HepG2 (cell line): ENCODE data around the gene FHIT. TPM values are rescaled to one million over a fixed set of nuclear protein-coding genes. Genes with fewer than 3 reads are reported as not detected.

Experiments used
- ATAC-seq: fragments of 200-7000 bp; cut with Tn5 transposase; 3 replicates; pipeline ENCODE4 v1.9.1; 2020; ENCODE audit warnings: mild to moderate bottlenecking, moderate library complexity
- BruUV-seq: library from RNA; stranded (reverse); fragments of 400-500 nt; replicated peaks from 2 replicates; lab custom pipeline; 2021; lab: Mats Ljungman, UMichigan
- CTCF ChIA-PET: fragments of 300-600 bp; formaldehyde crosslinking; extraction: SDS; loops from one replicate; lab custom pipeline; 2021; ENCODE audit warnings: low total read pairs, inconsistent platforms, low intra/inter-chr PET ratio; lab: Yijun Ruan, JAX
- POLR2A ChIA-PET: fragments of 350-600 bp; sonication (Branson Sonifier 250); formaldehyde crosslinking; loops from one replicate; lab custom pipeline; 2020; ENCODE audit warnings: antibody characterized with exemption, inconsistent platforms; lab: Yijun Ruan, JAX
- DNase-seq: peaks from one replicate; pipeline ENCODE4 v3.0.0-alpha.2; 2015; ENCODE audit warnings: low spot score
- FAIRE-seq: peaks from 3 replicates; lab custom pipeline; 2011; peaks lifted over from hg19 to GRCh38; lab: Jason Lieb, UNC
- H2AFZ ChIP-seq: one replicate; pipeline ENCODE4 v1.6.1; 2011; ENCODE audit warnings: low read length, inconsistent platforms
- H3K27ac ChIP-seq: fragments of 300-600 bp; 3 replicates; pipeline ENCODE4 v1.8.0; 2011; ENCODE audit warnings: mixed run types, mild to moderate bottlenecking, mixed read lengths, low read length, inconsistent platforms; ENCODE audit not compliant: insufficient read depth; ENCODE audit errors: extremely low read length
- H3K27me3 ChIP-seq, 2 experiments: fragments of 200-600 bp in 1 of 2; 2 replicates in 1 of 2; 3 replicates in 1 of 2; pipeline versions ENCODE4 v1.6.0 to v1.8.0; 2011; ENCODE audit warnings: low read length in 2 of 2, mild to moderate bottlenecking in 2 of 2, moderate library complexity in 2 of 2, inconsistent platforms in 1 of 2; ENCODE audit not compliant: insufficient read depth in 2 of 2, control insufficient read depth in 1 of 2
- H3K36me3 ChIP-seq, 2 experiments: fragments of 200-600 bp in 1 of 2; replicated peaks in 1 of 2; 2 replicates in 1 of 2; 3 replicates in 1 of 2; pipeline versions ENCODE4 v1.5.1 to v1.8.0; 2011; ENCODE audit warnings: low read length in 2 of 2, inconsistent platforms in 1 of 2; ENCODE audit not compliant: insufficient read depth in 2 of 2, control insufficient read depth in 1 of 2
- H3K4me1 ChIP-seq: 2 replicates; pipeline ENCODE4 v1.5.1; 2012; ENCODE audit warnings: low read length, inconsistent platforms; ENCODE audit not compliant: insufficient read depth
- H3K4me2 ChIP-seq: 2 replicates; pipeline ENCODE4 v1.6.0; 2011; ENCODE audit warnings: low read depth, low read length, inconsistent platforms
- H3K4me3 ChIP-seq, 3 experiments: fragments of 200-600 bp in 1 of 3; sonication (generic), shearing (Covaris generic) in 1 of 3; replicated peaks in 1 of 3; 2 replicates each; pipeline ENCODE4 v1.5.1; 2011 to 2016; ENCODE audit warnings: low read length in 3 of 3, inconsistent platforms in 2 of 3, low read depth in 2 of 3, mild to moderate bottlenecking in 2 of 3, control low read depth in 1 of 3, mixed read lengths in 1 of 3; ENCODE audit not compliant: insufficient read depth in 1 of 3
- H3K79me2 ChIP-seq: one replicate; pipeline ENCODE4 v1.6.1; 2011; ENCODE audit warnings: low read length, inconsistent platforms; ENCODE audit not compliant: insufficient read depth
- H3K9ac ChIP-seq: 2 replicates; pipeline ENCODE4 v1.6.0; 2011; ENCODE audit warnings: mild to moderate bottlenecking, low read depth, low read length, inconsistent platforms; ENCODE audit not compliant: insufficient read depth
- H3K9me3 ChIP-seq: 2 replicates; pipeline ENCODE4 v1.5.1; 2012; ENCODE audit warnings: mild to moderate bottlenecking, low read length
- H4K20me1 ChIP-seq: 2 replicates; pipeline ENCODE4 v1.6.0; 2011; ENCODE audit warnings: inconsistent platforms, mild to moderate bottlenecking, low read length, moderate library complexity; ENCODE audit not compliant: insufficient read depth
- MBNL3 ChIP-seq: fragments of 250-450 bp; sonication (Bioruptor Pico); conservative IDR thresholded peaks from 2 replicates; pipeline ENCODE4 v1.8.0; 2022; ENCODE audit warnings: mild to moderate bottlenecking, inconsistent platforms
- NR3C1 ChIP-seq: sonication (generic); formaldehyde crosslinking; IDR thresholded peaks from 2 replicates; pipeline ENCODE4 v1.4.0; 2020; ENCODE audit warnings: missing genetic modification reagents
- ZNF430 ChIP-seq: sonication (generic); formaldehyde crosslinking; IDR thresholded peaks from 2 replicates; pipeline ENCODE4 v1.9.0; 2021; ENCODE audit warnings: mild to moderate bottlenecking, missing genetic modification reagents
- ZZZ3 ChIP-seq: sonication (generic); formaldehyde crosslinking; IDR thresholded peaks from 2 replicates; pipeline ENCODE4 v1.4.0; 2020; ENCODE audit warnings: missing genetic modification reagents, mild to moderate bottlenecking, borderline replicate concordance
- WGBS: methylation state at CpG from one replicate; pipeline ENCODE4 v1.1.6; 2017; ENCODE audit warnings: low lambda C conversion rate; 5-methylcytosine and 5-hydroxymethylcytosine counted together
- in situ Hi-C: cut with HindIII; loops from 2 replicates; pipeline ENCODE4 v1.10.0; 2017; ENCODE audit warnings: low pct_unique_long_range_greater_than_20kb; ENCODE audit not compliant: extremely low pct_ligation_motif_present
- intact Hi-C: fragments of 100-400 bp; cut with micrococcal nuclease; formaldehyde crosslinking; loops from one replicate; pipeline ENCODE4 v1.10.0; 2022; ENCODE audit not compliant: unreplicated experiment
- polyA plus RNA-seq, 8 experiments: library from polyadenylated mRNA; depleted of rRNA in 3 of 8; stranded (reverse) in 7 of 8; unstranded in 1 of 8; fragments of >200 nt; fragmentation: Illumina TruSeq in 4 of 8; extraction: Trizol in 4 of 8; gene quantifications; 2 replicates each; pipeline versions ENCODE4 v1.2.1 to v1.2.3, GENCODE V29; 2011 to 2016; ENCODE audit warnings: low read depth in 4 of 8, missing spikeins in 1 of 8, mixed read lengths in 1 of 8; ENCODE audit not compliant: insufficient read depth in 1 of 8
- total RNA-seq, 5 experiments: library from RNA; depleted of rRNA; stranded (reverse); fragments of >200 nt; fragmentation: Illumina TruSeq; extraction: Trizol; gene quantifications; 2 replicates each; pipeline ENCODE4 v1.2.3, GENCODE V29; 2016; ENCODE audit warnings: low read depth in 1 of 5
- TF ChIP-seq, protein P1 (sequence below): sonication (generic); formaldehyde crosslinking; IDR thresholded peaks from 2 replicates; pipeline ENCODE4 v1.5.1; 2020; ENCODE audit warnings: missing genetic modification reagents, mild to moderate bottlenecking, borderline replicate concordance
- TF ChIP-seq, protein P2 (sequence below): sonication (generic); formaldehyde crosslinking; IDR thresholded peaks from 2 replicates; pipeline ENCODE4 v1.8.1; 2023; ENCODE audit warnings: missing genetic modification reagents, inconsistent platforms, borderline replicate concordance

The FHIT gene
- total and polyA plus RNA-seq, 2 of the 13 experiments (the other 11 are each of a cell fraction or from before 2014, with no cell fraction given) = 4.0 to 4.6 TPM

DNA sequence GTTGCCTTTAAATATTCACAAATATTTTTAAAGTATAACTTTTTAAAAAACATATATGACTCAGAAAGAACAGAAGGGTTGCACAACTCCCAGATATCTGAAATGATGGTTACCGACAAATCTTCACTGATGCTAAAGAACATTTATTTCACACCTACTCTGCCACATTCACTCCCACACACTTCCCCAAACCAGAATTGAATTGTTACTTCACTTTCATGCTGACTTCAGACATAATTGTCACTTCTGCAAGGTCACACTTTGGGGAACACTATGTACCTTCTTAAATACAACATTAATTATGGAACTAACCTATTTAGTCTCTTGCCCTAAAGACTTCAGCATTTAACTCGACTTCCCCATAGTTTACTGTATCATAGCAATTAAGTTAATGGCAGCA lies 795.1 kb downstream of the FHIT start:
- 45% methylated on average over 2 of the region's 2 CpGs for WGBS
- no peak overlapping the region for H3K9ac ChIP-seq
- no TSS peak for BruUV-seq
- no peaks in the 10 kb centered on the region for H3K27me3 ChIP-seq
- H4K20me1 ChIP-seq = no peaks in the 10 kb centered on the region
- DNase-seq (no peak), FAIRE-seq (no peak)
- in situ Hi-C loops = no loop called here
- ChIA-PET CTCF (no interaction called here), POLR2A (no interaction called here)
- intact Hi-C loops = no loop called here
- no peaks in the 10 kb centered on the region; the same call in 1 of the 2 replicates for H3K9me3 ChIP-seq
- no peaks in the 10 kb centered on the region for H3K36me3 ChIP-seq
- no peaks in the 10 kb centered on the region for H3K4me1 ChIP-seq
- no peaks in the 10 kb centered on the region for H3K79me2 ChIP-seq
- TF ChIP-seq, protein P1, sequence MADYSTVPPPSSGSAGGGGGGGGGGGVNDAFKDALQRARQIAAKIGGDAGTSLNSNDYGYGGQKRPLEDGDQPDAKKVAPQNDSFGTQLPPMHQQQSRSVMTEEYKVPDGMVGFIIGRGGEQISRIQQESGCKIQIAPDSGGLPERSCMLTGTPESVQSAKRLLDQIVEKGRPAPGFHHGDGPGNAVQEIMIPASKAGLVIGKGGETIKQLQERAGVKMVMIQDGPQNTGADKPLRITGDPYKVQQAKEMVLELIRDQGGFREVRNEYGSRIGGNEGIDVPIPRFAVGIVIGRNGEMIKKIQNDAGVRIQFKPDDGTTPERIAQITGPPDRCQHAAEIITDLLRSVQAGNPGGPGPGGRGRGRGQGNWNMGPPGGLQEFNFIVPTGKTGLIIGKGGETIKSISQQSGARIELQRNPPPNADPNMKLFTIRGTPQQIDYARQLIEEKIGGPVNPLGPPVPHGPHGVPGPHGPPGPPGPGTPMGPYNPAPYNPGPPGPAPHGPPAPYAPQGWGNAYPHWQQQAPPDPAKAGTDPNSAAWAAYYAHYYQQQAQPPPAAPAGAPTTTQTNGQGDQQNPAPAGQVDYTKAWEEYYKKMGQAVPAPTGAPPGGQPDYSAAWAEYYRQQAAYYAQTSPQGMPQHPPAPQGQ (CRISPR knock-in tag) = no peak
- no peak for TF ChIP-seq ZNF430 (CRISPR knock-in tag)
- TF ChIP-seq ZZZ3 (CRISPR knock-in tag) = no peak
- TF ChIP-seq NR3C1 (CRISPR knock-in tag) = no peak
- TF ChIP-seq, protein P2, sequence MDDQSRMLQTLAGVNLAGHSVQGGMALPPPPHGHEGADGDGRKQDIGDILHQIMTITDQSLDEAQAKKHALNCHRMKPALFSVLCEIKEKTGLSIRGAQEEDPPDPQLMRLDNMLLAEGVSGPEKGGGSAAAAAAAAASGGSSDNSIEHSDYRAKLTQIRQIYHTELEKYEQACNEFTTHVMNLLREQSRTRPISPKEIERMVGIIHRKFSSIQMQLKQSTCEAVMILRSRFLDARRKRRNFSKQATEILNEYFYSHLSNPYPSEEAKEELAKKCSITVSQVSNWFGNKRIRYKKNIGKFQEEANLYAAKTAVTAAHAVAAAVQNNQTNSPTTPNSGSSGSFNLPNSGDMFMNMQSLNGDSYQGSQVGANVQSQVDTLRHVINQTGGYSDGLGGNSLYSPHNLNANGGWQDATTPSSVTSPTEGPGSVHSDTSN = no peak
- TF ChIP-seq MBNL3 (CRISPR knock-in tag) = no peak
- TF ChIP-seq, all 625 proteins: peak for 0
- no peak for ATAC-seq
- no peak overlapping the region for H3K4me3 ChIP-seq
- H3K27ac ChIP-seq = no peak overlapping the region
- H2AFZ ChIP-seq = no peak overlapping the region
- H3K4me2 ChIP-seq = no peak overlapping the region
